GM12878 (cell line): Measurements from ENCODE around the gene ARHGAP12. TPM values are rescaled to one million over a fixed set of nuclear protein-coding genes. Genes with fewer than 3 reads are reported as not detected.

Experiments
- ATAC-seq: fragments of 200-7000 bp; cut with Tn5 transposase; 3 replicates; pipeline ENCODE4 v1.9.1; 2020; ENCODE audit warnings: mild to moderate bottlenecking, moderate library complexity
- BruUV-seq: library from RNA; stranded (reverse); fragments of 400-500 nt; replicated peaks from 2 replicates; lab custom pipeline; 2021; lab: Mats Ljungman, UMichigan
- CTCF ChIA-PET: fragments of 300-600 bp; sonication (Branson Sonifier 250); formaldehyde crosslinking; extraction: SDS; loops from one replicate; lab custom pipeline; 2021; ENCODE audit warnings: inconsistent platforms; lab: Yijun Ruan, JAX
- POLR2A ChIA-PET: fragments of 350-600 bp; formaldehyde crosslinking; extraction: SDS; loops from one replicate; lab custom pipeline; 2021; ENCODE audit warnings: inconsistent platforms; lab: Charles Lee
- RAD21 ChIA-PET: fragments of 300-600 bp; sonication (Branson Sonifier 250); formaldehyde crosslinking; loops from one replicate; lab custom pipeline; 2023; ENCODE audit warnings: antibody characterized with exemption; ENCODE audit not compliant: unreplicated experiment; lab: Charles Lee
- SMC1A ChIA-PET: fragments of 300-600 bp; sonication (Branson Sonifier 250); formaldehyde crosslinking; loops from one replicate; lab custom pipeline; 2023; ENCODE audit not compliant: unreplicated experiment, uncharacterized antibody; lab: Charles Lee
- DNase-seq: peaks from one replicate; pipeline ENCODE4 v3.0.0-alpha.2; 2011; ENCODE audit warnings: low read depth, low spot score
- FAIRE-seq: peaks from 3 replicates; lab custom pipeline; 2011; peaks lifted over from hg19 to GRCh38; lab: Jason Lieb, UNC
- H2AFZ ChIP-seq: 2 replicates; pipeline ENCODE4 v1.6.0; 2011; ENCODE audit warnings: low read depth, low read length, control low read depth; ENCODE audit not compliant: control insufficient read depth
- H3K27ac ChIP-seq: 2 replicates; pipeline ENCODE4 v1.5.1; 2011; ENCODE audit warnings: control low read depth; ENCODE audit not compliant: control insufficient read depth, insufficient read depth
- H3K27me3 ChIP-seq, 2 experiments: replicated peaks in 1 of 2; 2 replicates each; pipeline versions ENCODE4 v1.6.0 to v1.6.1; 2011; ENCODE audit warnings: low read length in 1 of 2; ENCODE audit not compliant: control insufficient read depth in 2 of 2, insufficient read depth in 2 of 2
- H3K36me3 ChIP-seq, 2 experiments: 2 replicates each; pipeline ENCODE4 v1.5.1; 2011; ENCODE audit warnings: low read length in 1 of 2; ENCODE audit not compliant: control insufficient read depth in 2 of 2, insufficient read depth in 2 of 2
- H3K4me1 ChIP-seq: 2 replicates; pipeline ENCODE4 v1.6.1; 2011; ENCODE audit warnings: mild to moderate bottlenecking, low read length, moderate library complexity, mixed read lengths; ENCODE audit not compliant: control insufficient read depth, insufficient read depth
- H3K4me2 ChIP-seq: 2 replicates; pipeline ENCODE4 v1.6.0; 2011; ENCODE audit warnings: control low read depth; ENCODE audit not compliant: control insufficient read depth, insufficient read depth
- H3K4me3 ChIP-seq: fragments of 200-600 bp; sonication (generic); 2 replicates; pipeline ENCODE4 v1.5.1; 2016
- H3K79me2 ChIP-seq: 2 replicates; pipeline ENCODE4 v1.6.0; 2011; ENCODE audit warnings: low read length; ENCODE audit not compliant: control insufficient read depth, insufficient read depth
- H3K9ac ChIP-seq: 2 replicates; pipeline ENCODE4 v1.8.0; 2011; ENCODE audit warnings: low read length, control low read depth, mixed read lengths; ENCODE audit not compliant: control insufficient read depth, insufficient read depth
- H3K9me3 ChIP-seq: replicated peaks from 3 replicates; pipeline ENCODE4 v1.5.1; 2011; ENCODE audit warnings: mild to moderate bottlenecking, low read length; ENCODE audit not compliant: control insufficient read depth, insufficient read depth
- H4K20me1 ChIP-seq: 2 replicates; pipeline ENCODE4 v1.6.0; 2011; ENCODE audit not compliant: control insufficient read depth, insufficient read depth
- BACH1 ChIP-seq: fragments of 450-650 bp; IDR thresholded peaks from 2 replicates; pipeline ENCODE4 v1.6.1; 2017; ENCODE audit warnings: mild to moderate bottlenecking, borderline replicate concordance
- IKZF2 ChIP-seq, 2 experiments: fragments of 450-650 bp; IDR thresholded peaks; 2 replicates each; pipeline ENCODE4 v1.6.1; 2017; ENCODE audit warnings: mild to moderate bottlenecking in 2 of 2, moderate library complexity in 2 of 2
- MTA3 ChIP-seq: IDR thresholded peaks from 2 replicates; pipeline ENCODE4 v1.6.1; 2012; ENCODE audit warnings: low read length, inconsistent platforms, borderline replicate concordance
- POU2F2 ChIP-seq: IDR thresholded peaks from 3 replicates; pipeline ENCODE4 v1.6.1; 2011; ENCODE audit warnings: low read depth, mild to moderate bottlenecking, low read length, borderline replicate concordance
- SIN3A ChIP-seq: IDR thresholded peaks from 2 replicates; pipeline ENCODE4 v1.6.1; 2012; ENCODE audit warnings: low read depth, low read length, improper control_type of control experiment
- SPI1 ChIP-seq: IDR thresholded peaks from 2 replicates; pipeline ENCODE4 v1.6.1; 2011; ENCODE audit warnings: low read depth, mild to moderate bottlenecking, low read length, moderate library complexity, borderline replicate concordance; ENCODE audit not compliant: insufficient read depth
- SREBF2 ChIP-seq: IDR thresholded peaks from 2 replicates; pipeline ENCODE4 v1.6.1; 2012; ENCODE audit warnings: mild to moderate bottlenecking, low read length
- SUZ12 ChIP-seq: fragments of 200-600 bp; sonication (generic); IDR thresholded peaks from one replicate; pipeline ENCODE4 v1.6.1; 2018; ENCODE audit warnings: antibody characterized with exemption, mild to moderate bottlenecking; ENCODE audit not compliant: unreplicated experiment
- WGBS: methylation state at CpG from one replicate; pipeline ENCODE4 v1.1.6; 2016; ENCODE audit warnings: low lambda C conversion rate; ENCODE audit not compliant: insufficient replicate concordance, insufficient coverage; ENCODE audit errors: missing lambda C conversion rate; 5-methylcytosine and 5-hydroxymethylcytosine counted together
- in situ Hi-C: fragments of 300-500 bp; cut with MboI; formaldehyde crosslinking; loops from 9 replicates; pipeline ENCODE4 v1.14.3; 2018; ENCODE audit warnings: mixed read lengths
- intact Hi-C: fragments of 100-400 bp; cut with micrococcal nuclease; formaldehyde crosslinking; loops from one replicate; pipeline ENCODE4 v1.14.2; 2022; ENCODE audit not compliant: unreplicated experiment
- polyA plus RNA-seq, 11 experiments: library from polyadenylated mRNA; depleted of rRNA in 4 of 11; unstranded in 6 of 11; stranded (reverse) in 5 of 11; fragments of >200 nt; fragmentation: Nextera tagmentation in 4 of 11; fragmentation: Illumina TruSeq in 1 of 11; extraction: Ambion mirVana in 4 of 11; extraction: Trizol in 1 of 11; gene quantifications; 1 replicate in 1 of 11; 2 replicates in 10 of 11; pipeline versions ENCODE4 v1.2.1 to v1.2.3, GENCODE V29; 2011 to 2016; ENCODE audit warnings: inconsistent platforms in 2 of 11, missing spikeins in 2 of 11, low read depth in 1 of 11
- total RNA-seq, 4 experiments: library from RNA; depleted of rRNA in 3 of 4; stranded (reverse); fragments of >200 nt in 3 of 4; fragmentation: Illumina TruSeq in 1 of 4; extraction: Trizol in 1 of 4; gene quantifications; 2 replicates each; pipeline versions ENCODE4 v1.2.1 to v1.2.3, GENCODE V29; 2013 to 2021
- TF ChIP-seq, protein P1 (sequence below): IDR thresholded peaks from 2 replicates; pipeline ENCODE4 v1.6.1; 2011; ENCODE audit warnings: low read depth, mild to moderate bottlenecking, low read length, moderate library complexity, borderline replicate concordance; ENCODE audit errors: extremely low read depth
- TF ChIP-seq, protein P2 (sequence below): fragments of 450-650 bp; IDR thresholded peaks from 2 replicates; pipeline ENCODE4 v1.6.1; 2018; ENCODE audit warnings: borderline replicate concordance, mild to moderate bottlenecking; ENCODE audit not compliant: partially characterized antibody
- TF ChIP-seq, protein P3 (sequence below): fragments of 450-650 bp; IDR thresholded peaks from 2 replicates; pipeline ENCODE4 v1.6.1; 2017; ENCODE audit warnings: mild to moderate bottlenecking
- TF ChIP-seq, protein P4 (sequence below): IDR thresholded peaks from 2 replicates; pipeline ENCODE4 v1.6.1; 2012; ENCODE audit warnings: mild to moderate bottlenecking, low read depth, low read length

The ARHGAP12 gene
- total and polyA plus RNA-seq, 10 of the 15 experiments (the other 5 are each of a cell fraction or from before 2014, with no cell fraction given), result 5.4 to 15.6 (median 8.5) TPM

DNA sequence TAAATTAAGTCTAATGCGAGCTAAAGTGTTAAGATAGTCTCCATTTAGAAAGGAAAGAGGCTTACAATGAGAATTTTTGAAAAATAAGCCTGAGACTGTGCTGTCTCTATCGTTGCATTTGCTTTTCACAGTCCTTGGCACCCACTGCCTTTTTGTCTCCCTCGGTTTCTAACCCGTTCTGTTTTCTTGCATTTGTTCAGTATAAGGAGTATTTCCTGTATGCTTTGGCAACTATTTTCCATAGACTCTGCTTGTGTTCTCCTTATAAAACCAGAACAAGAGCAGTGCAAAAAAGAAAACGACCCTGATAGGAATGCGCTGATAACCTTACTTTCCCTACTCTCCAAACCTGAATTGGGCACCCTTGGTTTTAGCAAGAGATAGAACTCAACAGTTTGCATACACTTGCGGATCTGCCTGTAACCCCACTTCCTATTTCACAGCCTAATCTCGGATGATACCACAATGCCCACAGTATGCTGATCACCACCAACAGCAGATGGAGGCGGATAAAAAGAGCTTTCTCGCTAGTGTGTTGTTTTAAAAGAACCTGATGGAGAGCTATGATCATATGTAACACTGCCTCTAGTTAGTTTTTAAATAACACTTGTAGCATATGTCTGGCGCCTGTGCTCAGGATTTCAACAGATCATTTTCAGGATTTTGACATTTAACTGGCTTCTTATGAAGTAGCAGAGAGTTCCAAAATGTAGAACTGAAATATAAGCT lies 1.6 kb upstream of the ARHGAP12 start:
- Histone ChIP-seq H3K36me3 (no peaks in the 10 kb centered on the region), H3K4me1 (peaks cover 11% of the 10 kb centered on the region), H3K27ac (no peak overlapping the region), H3K79me2 (peaks cover 23% of the 10 kb centered on the region), H3K27me3 (no peaks in the 10 kb centered on the region), H4K20me1 (no peaks in the 10 kb centered on the region), H3K9ac (peak overlapping the region; percentile 82; the same call in 1 of the 2 replicates), H3K4me3 (peak overlapping the region; percentile 70), H3K4me2 (peak overlapping the region; percentile 92), H2AFZ (peak overlapping the region; percentile 85), H3K9me3 (no peaks in the 10 kb centered on the region)
- in situ Hi-C loops (no loop called here), intact Hi-C loops (loop anchor here (5.0 kb wide), 1 partner anchor 77 kb away; no protein-coding TSS in a partner anchor)
- ChIA-PET POLR2A (interaction anchor here (0.6 to 2.0 kb wide), 14 partner anchors 9 to 1234 kb away, joined by 3 to 14 read pairs (median 3); no protein-coding TSS in a partner anchor), CTCF (interaction anchor here (0.6 to 3.1 kb wide), 12 partner anchors 9 to 107 kb away, joined by 3 to 39 read pairs (median 4); no protein-coding TSS in a partner anchor), RAD21 (interaction anchor here (0.6 to 3.6 kb wide), 10 partner anchors 9 to 1200 kb away, joined by 3 to 47 read pairs (median 4); no protein-coding TSS in a partner anchor), SMC1A (interaction anchor here (0.6 to 3.5 kb wide), 23 partner anchors 9 to 1153 kb away, joined by 3 to 46 read pairs (median 4); no protein-coding TSS in a partner anchor)
- 3% methylated on average over 11 of the region's 11 CpGs for WGBS
- ATAC-seq (peak; percentile 56), FAIRE-seq (peak; percentile 78), DNase-seq (no peak)
- no TSS peak for BruUV-seq
- TF ChIP-seq, protein P1, sequence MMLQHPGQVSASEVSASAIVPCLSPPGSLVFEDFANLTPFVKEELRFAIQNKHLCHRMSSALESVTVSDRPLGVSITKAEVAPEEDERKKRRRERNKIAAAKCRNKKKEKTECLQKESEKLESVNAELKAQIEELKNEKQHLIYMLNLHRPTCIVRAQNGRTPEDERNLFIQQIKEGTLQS, result no peak
- TF ChIP-seq BACH1 (no peak), SREBF2 (no peak), SPI1 (peak; percentile 71; the same call in 1 of the 2 replicates), SIN3A (no peak), MTA3 (no peak), SUZ12 (no peak), POU2F2 (no peak), IKZF2 (IDR thresholded peaks at IDR 0.05) (peak in 1 of 2 experiments; percentile 36; a peak in 1 of 4 replicates)
- TF ChIP-seq, protein P2, sequence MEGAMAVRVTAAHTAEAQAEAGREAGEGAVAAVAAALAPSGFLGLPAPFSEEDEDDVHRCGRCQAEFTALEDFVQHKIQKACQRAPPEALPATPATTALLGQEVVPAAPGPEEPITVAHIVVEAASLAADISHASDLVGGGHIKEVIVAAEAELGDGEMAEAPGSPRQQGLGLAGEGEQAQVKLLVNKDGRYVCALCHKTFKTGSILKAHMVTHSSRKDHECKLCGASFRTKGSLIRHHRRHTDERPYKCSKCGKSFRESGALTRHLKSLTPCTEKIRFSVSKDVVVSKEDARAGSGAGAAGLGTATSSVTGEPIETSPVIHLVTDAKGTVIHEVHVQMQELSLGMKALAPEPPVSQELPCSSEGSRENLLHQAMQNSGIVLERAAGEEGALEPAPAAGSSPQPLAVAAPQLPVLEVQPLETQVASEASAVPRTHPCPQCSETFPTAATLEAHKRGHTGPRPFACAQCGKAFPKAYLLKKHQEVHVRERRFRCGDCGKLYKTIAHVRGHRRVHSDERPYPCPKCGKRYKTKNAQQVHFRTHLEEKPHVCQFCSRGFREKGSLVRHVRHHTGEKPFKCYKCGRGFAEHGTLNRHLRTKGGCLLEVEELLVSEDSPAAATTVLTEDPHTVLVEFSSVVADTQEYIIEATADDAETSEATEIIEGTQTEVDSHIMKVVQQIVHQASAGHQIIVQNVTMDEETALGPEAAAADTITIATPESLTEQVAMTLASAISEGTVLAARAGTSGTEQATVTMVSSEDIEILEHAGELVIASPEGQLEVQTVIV, result no peak
- TF ChIP-seq, protein P3, sequence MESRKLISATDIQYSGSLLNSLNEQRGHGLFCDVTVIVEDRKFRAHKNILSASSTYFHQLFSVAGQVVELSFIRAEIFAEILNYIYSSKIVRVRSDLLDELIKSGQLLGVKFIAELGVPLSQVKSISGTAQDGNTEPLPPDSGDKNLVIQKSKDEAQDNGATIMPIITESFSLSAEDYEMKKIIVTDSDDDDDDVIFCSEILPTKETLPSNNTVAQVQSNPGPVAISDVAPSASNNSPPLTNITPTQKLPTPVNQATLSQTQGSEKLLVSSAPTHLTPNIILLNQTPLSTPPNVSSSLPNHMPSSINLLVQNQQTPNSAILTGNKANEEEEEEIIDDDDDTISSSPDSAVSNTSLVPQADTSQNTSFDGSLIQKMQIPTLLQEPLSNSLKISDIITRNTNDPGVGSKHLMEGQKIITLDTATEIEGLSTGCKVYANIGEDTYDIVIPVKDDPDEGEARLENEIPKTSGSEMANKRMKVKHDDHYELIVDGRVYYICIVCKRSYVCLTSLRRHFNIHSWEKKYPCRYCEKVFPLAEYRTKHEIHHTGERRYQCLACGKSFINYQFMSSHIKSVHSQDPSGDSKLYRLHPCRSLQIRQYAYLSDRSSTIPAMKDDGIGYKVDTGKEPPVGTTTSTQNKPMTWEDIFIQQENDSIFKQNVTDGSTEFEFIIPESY, result no peak
- TF ChIP-seq, protein P4, sequence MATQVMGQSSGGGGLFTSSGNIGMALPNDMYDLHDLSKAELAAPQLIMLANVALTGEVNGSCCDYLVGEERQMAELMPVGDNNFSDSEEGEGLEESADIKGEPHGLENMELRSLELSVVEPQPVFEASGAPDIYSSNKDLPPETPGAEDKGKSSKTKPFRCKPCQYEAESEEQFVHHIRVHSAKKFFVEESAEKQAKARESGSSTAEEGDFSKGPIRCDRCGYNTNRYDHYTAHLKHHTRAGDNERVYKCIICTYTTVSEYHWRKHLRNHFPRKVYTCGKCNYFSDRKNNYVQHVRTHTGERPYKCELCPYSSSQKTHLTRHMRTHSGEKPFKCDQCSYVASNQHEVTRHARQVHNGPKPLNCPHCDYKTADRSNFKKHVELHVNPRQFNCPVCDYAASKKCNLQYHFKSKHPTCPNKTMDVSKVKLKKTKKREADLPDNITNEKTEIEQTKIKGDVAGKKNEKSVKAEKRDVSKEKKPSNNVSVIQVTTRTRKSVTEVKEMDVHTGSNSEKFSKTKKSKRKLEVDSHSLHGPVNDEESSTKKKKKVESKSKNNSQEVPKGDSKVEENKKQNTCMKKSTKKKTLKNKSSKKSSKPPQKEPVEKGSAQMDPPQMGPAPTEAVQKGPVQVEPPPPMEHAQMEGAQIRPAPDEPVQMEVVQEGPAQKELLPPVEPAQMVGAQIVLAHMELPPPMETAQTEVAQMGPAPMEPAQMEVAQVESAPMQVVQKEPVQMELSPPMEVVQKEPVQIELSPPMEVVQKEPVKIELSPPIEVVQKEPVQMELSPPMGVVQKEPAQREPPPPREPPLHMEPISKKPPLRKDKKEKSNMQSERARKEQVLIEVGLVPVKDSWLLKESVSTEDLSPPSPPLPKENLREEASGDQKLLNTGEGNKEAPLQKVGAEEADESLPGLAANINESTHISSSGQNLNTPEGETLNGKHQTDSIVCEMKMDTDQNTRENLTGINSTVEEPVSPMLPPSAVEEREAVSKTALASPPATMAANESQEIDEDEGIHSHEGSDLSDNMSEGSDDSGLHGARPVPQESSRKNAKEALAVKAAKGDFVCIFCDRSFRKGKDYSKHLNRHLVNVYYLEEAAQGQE, result no peak
